ENCODE data around the gene ADAM10.
"Not testable (repeated sequence)": the region's sequence is repeated elsewhere in the genome, so short reads cannot be mapped to it uniquely, and the experiment has no call there.

Gene ADAM10

GRCh38 chr15:58611731-58612676 lies 137.5 kb downstream of the ADAM10 start:
- no peak for DNase-seq (ENCODE audit: low read depth in 4 of 4, low spot score in 1 of 4)

GRCh38 chr15:58608711-58609110 lies 140.8 kb downstream of the ADAM10 start:
- DNase-seq (ENCODE audit: low read depth in 4 of 4, low spot score in 1 of 4) = no peak

- no peak for DNase-seq (ENCODE audit: low read depth in 4 of 4, low spot score in 1 of 4)
Measured at GRCh38 chr15:58608129-58608590, 141.3 kb downstream of the ADAM10 start.

- no peak for DNase-seq (ENCODE audit: low read depth in 4 of 4, low spot score in 1 of 4)
Measured at GRCh38 chr15:58606577-58607080, 142.9 kb downstream of the ADAM10 start.

DNA sequence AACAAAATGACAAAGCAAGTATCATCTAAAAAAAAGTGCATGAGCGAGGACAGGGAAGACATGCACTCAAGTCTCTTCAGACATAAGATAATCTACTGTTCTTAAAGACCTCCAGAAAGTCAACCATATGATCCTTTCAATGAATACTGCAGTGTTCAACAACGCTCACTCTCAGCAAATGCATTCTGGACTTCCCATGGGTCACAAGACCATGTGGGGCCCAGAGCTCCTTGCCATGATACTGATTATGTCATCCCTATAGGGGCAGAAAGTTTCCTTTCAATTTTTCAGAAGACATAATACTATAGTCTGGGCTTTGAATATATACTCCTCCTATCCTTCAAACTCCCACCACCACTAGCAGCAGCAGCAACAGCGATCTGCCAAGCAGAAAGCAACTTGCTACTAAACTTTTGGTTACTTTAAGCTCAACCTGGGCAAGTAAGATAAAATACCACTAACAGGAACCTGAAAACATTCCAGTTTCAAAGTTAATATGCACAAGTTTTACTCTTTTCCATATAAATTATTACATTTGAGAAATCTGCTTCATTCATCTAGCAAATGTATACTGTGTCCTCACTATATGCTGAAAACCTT lies 143.5 kb downstream of the ADAM10 start:
- no peak for DNase-seq (ENCODE audit: low read depth in 4 of 4, low spot score in 1 of 4)

DNA sequence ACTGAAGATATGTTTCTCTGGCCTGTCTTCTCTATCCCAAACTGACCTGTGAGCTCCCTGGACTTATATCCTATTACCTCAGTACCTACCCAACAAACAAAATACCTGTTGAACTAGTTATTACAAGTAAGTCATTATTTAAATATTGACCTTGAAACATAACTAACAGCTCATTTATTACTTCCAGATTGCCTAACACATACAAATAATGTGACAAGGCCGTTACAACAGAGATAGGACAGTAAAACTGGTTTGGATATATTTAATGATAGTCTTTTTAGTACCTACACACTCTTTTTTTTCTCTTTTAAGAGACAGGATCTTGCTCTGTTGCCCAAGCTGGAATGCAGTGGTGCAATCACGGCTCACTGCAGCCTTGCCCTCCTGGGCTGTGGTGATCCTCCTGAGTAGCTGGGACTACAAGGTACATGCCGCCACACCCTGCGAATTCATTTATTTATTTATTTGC lies 145.0 kb downstream of the ADAM10 start:
- no peak for DNase-seq (ENCODE audit: low read depth in 4 of 4, low spot score in 1 of 4)

- DNase-seq (ENCODE audit: low read depth in 4 of 4, low spot score in 1 of 4) = not testable (repeated sequence)
Measured at GRCh38 chr15:58603927-58604326, 145.6 kb downstream of the ADAM10 start.

GRCh38 chr15:58602823-58603222 lies 146.7 kb downstream of the ADAM10 start:
- DNase-seq (ENCODE audit: low read depth in 4 of 4, low spot score in 1 of 4) = no peak

DNA sequence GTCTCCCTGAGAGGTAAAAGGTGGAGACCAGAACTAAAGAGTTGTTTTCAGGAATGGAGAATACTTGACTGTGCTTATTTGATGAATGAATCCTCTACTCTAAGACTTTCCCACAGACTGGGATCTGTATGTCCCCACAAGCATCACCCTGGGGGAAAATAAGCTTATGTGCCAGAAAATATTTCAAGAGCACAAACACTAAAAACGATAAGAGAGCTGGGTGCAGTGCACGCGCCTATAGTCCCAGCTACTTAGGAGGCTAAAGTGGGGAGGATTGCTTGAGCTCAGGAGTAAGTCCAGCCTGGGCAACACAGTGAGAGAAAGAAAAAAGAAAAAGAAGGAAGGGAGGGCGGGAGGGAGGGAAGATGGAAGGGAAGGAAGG lies 150.7 kb downstream of the ADAM10 start:
- no peak for DNase-seq (ENCODE audit: low read depth in 4 of 4, low spot score in 1 of 4)

DNA sequence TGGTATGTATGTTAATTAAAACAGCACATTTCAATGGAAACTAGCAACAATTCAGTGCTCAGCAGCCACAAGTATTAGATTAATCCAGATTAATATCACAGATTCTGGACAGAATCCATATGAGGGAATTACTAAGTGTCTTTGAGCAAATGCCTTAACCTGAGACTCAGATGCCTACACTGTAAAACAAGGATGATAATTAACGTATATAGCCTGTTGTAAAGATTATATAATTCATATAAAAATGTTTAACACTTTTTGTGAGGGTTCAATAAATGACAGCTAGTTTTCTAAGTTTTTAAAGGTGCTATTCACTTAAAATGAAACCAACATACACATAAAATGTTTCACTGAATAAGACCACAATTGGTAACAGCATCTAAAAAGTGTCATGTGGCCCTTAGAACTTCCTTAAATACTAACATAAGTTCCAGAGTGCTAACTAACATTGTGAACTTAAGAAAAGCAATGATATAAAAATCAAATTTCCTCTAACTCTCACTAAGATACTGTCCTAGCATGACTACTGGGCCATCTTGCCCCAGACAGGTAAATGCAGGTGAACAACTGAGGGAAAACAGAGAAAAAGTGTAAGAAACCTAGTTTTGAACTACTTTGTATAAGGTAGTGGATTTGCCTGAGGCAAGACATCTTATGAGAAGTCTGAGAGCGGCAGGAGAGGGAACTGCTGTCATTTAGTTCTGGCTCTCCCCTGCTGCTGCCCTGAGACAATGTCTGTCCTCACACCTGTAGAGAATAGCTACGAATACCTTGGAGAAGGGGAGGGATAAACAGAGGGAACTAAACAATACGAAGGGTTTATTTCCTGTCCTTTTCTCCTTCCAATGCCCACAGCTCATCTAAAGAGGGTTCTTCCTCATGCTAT lies 151.3 kb downstream of the ADAM10 start:
- no peak for DNase-seq (ENCODE audit: low read depth in 4 of 4, low spot score in 1 of 4)

GRCh38 chr15:58595516-58596263 lies 153.8 kb downstream of the ADAM10 start:
- DNase-seq (ENCODE audit: low read depth in 4 of 4, low spot score in 1 of 4) = no peak

GRCh38 chr15:58594898-58595297 lies 154.6 kb downstream of the ADAM10 start:
- DNase-seq (ENCODE audit: low read depth in 4 of 4, low spot score in 1 of 4) = no peak

DNA sequence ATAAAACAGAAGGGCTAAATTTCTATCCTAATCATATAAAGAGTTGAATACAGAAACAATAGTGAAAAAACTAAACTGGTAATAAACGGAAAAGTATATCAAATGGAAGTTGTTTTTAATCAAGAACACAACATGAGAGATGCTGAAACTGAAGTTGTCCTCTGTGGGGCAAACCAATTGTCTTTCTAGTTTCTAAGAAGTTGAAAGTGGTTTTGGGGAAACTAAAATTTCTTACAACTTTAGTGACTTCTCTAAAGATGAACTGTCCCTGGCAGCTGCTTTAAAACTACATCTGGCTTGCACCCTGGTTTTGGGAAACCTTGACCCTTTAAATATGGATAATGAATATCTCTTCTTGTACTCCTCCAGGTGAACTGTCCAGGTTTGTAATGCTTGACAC lies 155.6 kb downstream of the ADAM10 start:
- no peak for DNase-seq (ENCODE audit: low read depth in 4 of 4, low spot score in 1 of 4)

GRCh38 chr15:58590926-58591325 lies 158.6 kb downstream of the ADAM10 start:
- DNase-seq (ENCODE audit: low read depth in 4 of 4, low spot score in 1 of 4) = no peak

- no peak for DNase-seq (ENCODE audit: low read depth in 4 of 4, low spot score in 1 of 4)
Measured at GRCh38 chr15:58590236-58590635, 159.3 kb downstream of the ADAM10 start.

- no peak for DNase-seq (ENCODE audit: low read depth in 4 of 4, low spot score in 1 of 4)
Measured at GRCh38 chr15:58589047-58589446, 160.5 kb downstream of the ADAM10 start.

DNA sequence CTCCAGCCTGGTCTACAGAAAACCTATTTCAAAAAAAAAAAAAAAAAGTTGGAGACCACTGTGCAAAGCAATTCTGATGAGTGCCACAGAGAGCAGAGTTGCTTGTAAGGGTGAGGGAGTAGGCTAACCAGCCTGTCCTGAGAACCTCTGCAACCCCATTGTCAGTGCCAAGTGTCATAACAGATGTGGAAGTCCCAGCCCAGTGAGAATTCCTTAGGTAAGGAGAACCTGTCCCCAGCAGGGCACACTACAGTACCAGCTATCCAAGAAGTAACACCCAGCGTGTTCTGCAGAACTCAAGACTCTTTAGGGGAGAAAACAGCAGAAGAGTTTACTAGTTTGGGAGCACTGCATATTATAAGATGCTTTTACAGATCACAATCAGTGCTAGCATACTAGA lies 161.4 kb downstream of the ADAM10 start:
- no peak for DNase-seq (ENCODE audit: low read depth in 4 of 4, low spot score in 1 of 4)

DNA sequence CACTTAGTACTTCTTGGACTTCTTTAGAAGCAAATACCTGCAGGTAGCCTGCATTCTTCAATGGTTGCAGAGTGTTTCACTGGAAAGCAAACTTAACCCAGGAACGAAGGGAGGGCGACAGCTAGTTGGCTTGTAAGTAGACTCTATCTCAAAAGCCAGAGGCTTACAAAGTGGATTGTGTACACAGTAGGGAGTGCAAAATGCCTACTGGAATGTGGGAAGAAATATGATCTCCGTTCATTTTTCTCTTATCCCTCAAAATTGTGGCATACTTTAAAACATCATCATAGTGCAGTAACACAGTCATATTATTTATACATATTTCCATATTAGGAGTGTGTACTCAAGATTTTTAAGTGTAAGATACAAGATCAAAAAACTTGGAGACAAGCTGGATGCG lies 162.0 kb downstream of the ADAM10 start:
- no peak for DNase-seq (ENCODE audit: low read depth in 4 of 4, low spot score in 1 of 4)

- no peak for DNase-seq (ENCODE audit: low read depth in 4 of 4, low spot score in 1 of 4)
Measured at GRCh38 chr15:58585693-58586443, 163.6 kb downstream of the ADAM10 start.
